A549 (cell line): ENCODE results near the gene ADCY3. TPM values are rescaled to one million over a fixed set of nuclear protein-coding genes. Genes with fewer than 3 reads are reported as not detected.
A peak's percentile ranks its signal among the peaks of the same experiment; 100 is the strongest.

ENCODE experiments used
- ATAC-seq, 2 experiments: fragments of 200-7000 bp in 1 of 2; fragments of >200 bp in 1 of 2; cut with Nextera tagmentation in 1 of 2; cut with Tn5 transposase in 1 of 2; 3 replicates each; pipeline versions ENCODE4 v1.8.0 to v1.9.1; 2018 to 2020; ENCODE audit warnings: mild to moderate bottlenecking in 1 of 2, moderate library complexity in 1 of 2
- CTCF ChIA-PET: fragments of 300-600 bp; sonication (Branson Sonifier 250); formaldehyde crosslinking; extraction: SDS; loops from one replicate; lab custom pipeline; 2021; ENCODE audit warnings: antibody characterized with exemption, inconsistent platforms; lab: Yijun Ruan, JAX
- POLR2A ChIA-PET: fragments of 350-600 bp; formaldehyde crosslinking; extraction: SDS; loops from one replicate; lab custom pipeline; 2021; ENCODE audit warnings: antibody characterized with exemption, inconsistent platforms; lab: Yijun Ruan, JAX
- DNase-seq, 2 experiments: peaks; one replicate each; pipeline versions ENCODE4 v3.0.0 to v3.0.0-alpha.2; 2011 to 2016; ENCODE audit warnings: low read depth in 1 of 2, low spot score in 1 of 2
- FAIRE-seq: peaks from 2 replicates; lab custom pipeline; 2011; peaks lifted over from hg19 to GRCh38; lab: Jason Lieb, UNC
- H3K27ac ChIP-seq, 2 experiments: fragments of >200 bp; sonication (Bioruptor Twin); formaldehyde crosslinking; 3 replicates each; pipeline ENCODE4 v1.5.1; 2016 to 2017
- H3K4me1 ChIP-seq: fragments of >200 bp; sonication (Bioruptor Twin); formaldehyde crosslinking; 3 replicates; pipeline ENCODE4 v1.6.1; 2016
- H3K4me2 ChIP-seq: fragments of >200 bp; sonication (Bioruptor Twin); formaldehyde crosslinking; 3 replicates; pipeline ENCODE4 v1.6.1; 2016
- H3K4me3 ChIP-seq: fragments of >200 bp; sonication (Bioruptor Twin); formaldehyde crosslinking; 3 replicates; pipeline ENCODE4 v1.5.1; 2016
- H3K9me3 ChIP-seq: fragments of >200 bp; sonication (Bioruptor Twin); formaldehyde crosslinking; 3 replicates; pipeline ENCODE4 v1.6.1; 2016
- BCL3 ChIP-seq: fragments of >200 bp; sonication (Bioruptor Twin); formaldehyde crosslinking; IDR thresholded peaks from 3 replicates; pipeline ENCODE4 v1.6.1; 2016
- CEBPB ChIP-seq, 2 experiments: fragments of >200 bp in 1 of 2; sonication (Bioruptor Twin) in 1 of 2; formaldehyde crosslinking in 1 of 2; IDR thresholded peaks; 2 replicates each; pipeline ENCODE4 v1.6.1; 2012 to 2016
- CHD4 ChIP-seq: fragments of 200-600 bp; sonication (generic); IDR thresholded peaks from 2 replicates; pipeline ENCODE4 v1.6.1; 2016; ENCODE audit warnings: antibody characterized with exemption, mild to moderate bottlenecking, borderline replicate concordance
- HEYL ChIP-seq: fragments of 250-450 bp; sonication (Bioruptor Pico); IDR thresholded peaks from 2 replicates; pipeline ENCODE4 v1.8.0; 2021; ENCODE audit warnings: mild to moderate bottlenecking, moderate library complexity
- JUN ChIP-seq, 2 experiments: fragments of >200 bp; sonication (Bioruptor Twin); formaldehyde crosslinking; IDR thresholded peaks; 2 replicates in 1 of 2; 3 replicates in 1 of 2; pipeline ENCODE4 v1.6.1; 2016 to 2017
- KDM1A ChIP-seq: fragments of 200-600 bp; sonication (generic); IDR thresholded peaks from 2 replicates; pipeline ENCODE4 v1.6.1; 2016; ENCODE audit warnings: low read depth, mild to moderate bottlenecking
- MAZ ChIP-seq: fragments of 150-350 bp; IDR thresholded peaks from 2 replicates; pipeline ENCODE4 v1.6.1; 2014; ENCODE audit warnings: antibody characterized with exemption, low read depth, low read length, borderline replicate concordance
- MYC ChIP-seq: IDR thresholded peaks from 2 replicates; pipeline ENCODE4 v1.6.1; 2012; ENCODE audit warnings: mild to moderate bottlenecking, inconsistent platforms, low read length, improper control_type of control experiment, borderline replicate concordance
- POLR2AphosphoS2 ChIP-seq: conservative IDR thresholded peaks from 2 replicates; pipeline ENCODE4 v1.6.1; 2012; ENCODE audit warnings: low read length, improper control_type of control experiment, inconsistent platforms
- RCOR1 ChIP-seq: fragments of 150-350 bp; IDR thresholded peaks from 2 replicates; pipeline ENCODE4 v1.6.1; 2014; ENCODE audit warnings: antibody characterized with exemption, low read length, low read depth
- REST ChIP-seq: fragments of 200-600 bp; sonication (generic); IDR thresholded peaks from 2 replicates; pipeline ENCODE4 v1.6.1; 2016; ENCODE audit warnings: antibody characterized with exemption, mild to moderate bottlenecking, moderate library complexity
- SREBF2 ChIP-seq: fragments of 450-650 bp; IDR thresholded peaks from 2 replicates; pipeline ENCODE4 v1.6.1; 2014; ENCODE audit warnings: mild to moderate bottlenecking, moderate library complexity
- USF2 ChIP-seq: fragments of 450-650 bp; IDR thresholded peaks from 2 replicates; pipeline ENCODE4 v1.6.1; 2014; ENCODE audit warnings: antibody characterized with exemption
- WGBS: methylation state at CpG from one replicate; pipeline ENCODE4 v1.1.6; 2017; ENCODE audit errors: missing lambda C conversion rate; 5-methylcytosine and 5-hydroxymethylcytosine counted together
- polyA plus RNA-seq, 4 experiments: library from polyadenylated mRNA; depleted of rRNA in 3 of 4; stranded (reverse); fragments of >200 nt; fragmentation: RNase III in 1 of 4; extraction: RNeasy Plus Mini Kit Qiagen cat#74134 plus additional on column Dnase treatment in 1 of 4; gene quantifications; 2 replicates in 3 of 4; 3 replicates in 1 of 4; pipeline ENCODE4 v1.2.3, GENCODE V29; 2011 to 2017

The ADCY3 gene
- polyA plus RNA-seq, 2 of the 4 experiments (the other 2 are of a cell fraction), result 37.4 to 65.4 TPM

- Histone ChIP-seq H3K27ac (no peak overlapping the region), H3K4me2 (no peak overlapping the region), H3K9me3 (no peaks in the 10 kb centered on the region), H3K4me3 (no peak overlapping the region), H3K4me1 (peaks cover 9% of the 10 kb centered on the region; the same call in 2 of the 3 replicates)
- 91% methylated on average over 7 of the region's 7 CpGs for WGBS
- CTCF ChIA-PET, result interaction anchor here (0.6 to 15.3 kb wide), 5 partner anchors 29 to 725 kb away, joined by 3 to 252 read pairs (median 3); partner anchors contain the start of genes CENPO and PTRHD1
- POLR2A ChIA-PET, result no interaction called here
- no peak for ATAC-seq
- no peak for DNase-seq
- no peak for FAIRE-seq
- peak; percentile 66 for TF ChIP-seq POLR2AphosphoS2
- TF ChIP-seq CHD4, result no peak
These were observed 97.9 kb downstream of the ADCY3 start for GRCh38 chr2:24822049-24822706.

- DNase-seq (no peak), ATAC-seq (peak in 1 of 2 experiments; percentile 1; a peak in 1 of 6 replicates), FAIRE-seq (no peak)
- no peak for TF ChIP-seq MYC
- TF ChIP-seq RCOR1, result no peak
- TF ChIP-seq REST, result no peak
- 0 out of 5 replicates have a peak, but pooled peaks of 1 of the 2 experiments have one; percentile 4 for TF ChIP-seq JUN (IDR thresholded peaks at IDR 0.05)
- TF ChIP-seq BCL3, result no peak
- ChIA-PET POLR2A (no interaction called here), CTCF (interaction anchor here (0.9 to 15.3 kb wide), 4 partner anchors 18 to 414 kb away, joined by 3 to 252 read pairs (median 4); partner anchors contain the start of genes CENPO and PTRHD1)
- no peak overlapping the region for H3K4me2 ChIP-seq
- 92% methylated on average over 15 of the region's 15 CpGs for WGBS
- no peak overlapping the region for H3K27ac ChIP-seq
- no peaks in the 10 kb centered on the region for H3K9me3 ChIP-seq
- peaks cover 10% of the 10 kb centered on the region for H3K4me1 ChIP-seq
- H3K4me3 ChIP-seq, result no peak overlapping the region
These were observed 98.6 kb downstream of the ADCY3 start for GRCh38 chr2:24821433-24821891.

- POLR2A ChIA-PET, result interaction anchor here (1.0 kb wide), 1 partner anchor 28 kb away, joined by 3 read pairs; no protein-coding TSS in a partner anchor
These were observed 99.2 kb downstream of the ADCY3 start for GRCh38 chr2:24820598-24821432.

GRCh38 chr2:24820175-24820513, 99.9 kb downstream of the ADCY3 start:
- DNase-seq, result no peak
- H3K27ac ChIP-seq, result no peak overlapping the region
- ChIA-PET CTCF (interaction anchor here (0.8 to 15.3 kb wide), 5 partner anchors 8 to 413 kb away, joined by 3 to 252 read pairs (median 5); no protein-coding TSS in a partner anchor), POLR2A (interaction anchor here (1.0 kb wide), 1 partner anchor 27 kb away, joined by 3 read pairs; no protein-coding TSS in a partner anchor)
- no peak for FAIRE-seq
- peak in 1 of 2 experiments; percentile 4; a peak in 2 of 6 replicates for ATAC-seq
- 89% methylated on average over 4 of the region's 7 CpGs for WGBS
- H3K9me3 ChIP-seq, result no peaks in the 10 kb centered on the region
- no peak for TF ChIP-seq USF2
- TF ChIP-seq HEYL (CRISPR knock-in tag), result no peak
- no peak for TF ChIP-seq MAZ
- no peak for TF ChIP-seq KDM1A
- TF ChIP-seq SREBF2, result no peak
- no peak for TF ChIP-seq CEBPB (IDR thresholded peaks at IDR 0.05)
- TF ChIP-seq, all 56 proteins: peak for 0
- Histone ChIP-seq H3K4me3 (no peak overlapping the region), H3K4me1 (peaks cover 10% of the 10 kb centered on the region), H3K4me2 (no peak overlapping the region)

More at GRCh38 chr2:24820598-24821432, 99.2 kb downstream of the ADCY3 start:
- no peak overlapping the region for H3K4me3 ChIP-seq
- CTCF ChIA-PET, result interaction anchor here (1.0 to 15.3 kb wide), 5 partner anchors 7 to 414 kb away, joined by 3 to 252 read pairs (median 5); partner anchors contain the start of genes CENPO and PTRHD1
- ATAC-seq (peak; percentile 5; a peak in 2 of 6 replicates), DNase-seq (no peak), FAIRE-seq (no peak)
- TF ChIP-seq CHD4 (no peak), POLR2AphosphoS2 (peak; percentile 76; the same call in 1 of the 2 replicates), JUN (IDR thresholded peaks at IDR 0.05) (0 out of 5 replicates have a peak, but pooled peaks of 1 of the 2 experiments have one; percentile 14)
- no peak overlapping the region for H3K4me2 ChIP-seq
- peaks cover 10% of the 10 kb centered on the region for H3K4me1 ChIP-seq
- H3K9me3 ChIP-seq, result no peaks in the 10 kb centered on the region
- H3K27ac ChIP-seq, result no peak overlapping the region
- 90% methylated on average over 17 of the region's 17 CpGs for WGBS
